ENCODE results near the gene PDE6B.

- TF ChIP-seq, protein P1, sequence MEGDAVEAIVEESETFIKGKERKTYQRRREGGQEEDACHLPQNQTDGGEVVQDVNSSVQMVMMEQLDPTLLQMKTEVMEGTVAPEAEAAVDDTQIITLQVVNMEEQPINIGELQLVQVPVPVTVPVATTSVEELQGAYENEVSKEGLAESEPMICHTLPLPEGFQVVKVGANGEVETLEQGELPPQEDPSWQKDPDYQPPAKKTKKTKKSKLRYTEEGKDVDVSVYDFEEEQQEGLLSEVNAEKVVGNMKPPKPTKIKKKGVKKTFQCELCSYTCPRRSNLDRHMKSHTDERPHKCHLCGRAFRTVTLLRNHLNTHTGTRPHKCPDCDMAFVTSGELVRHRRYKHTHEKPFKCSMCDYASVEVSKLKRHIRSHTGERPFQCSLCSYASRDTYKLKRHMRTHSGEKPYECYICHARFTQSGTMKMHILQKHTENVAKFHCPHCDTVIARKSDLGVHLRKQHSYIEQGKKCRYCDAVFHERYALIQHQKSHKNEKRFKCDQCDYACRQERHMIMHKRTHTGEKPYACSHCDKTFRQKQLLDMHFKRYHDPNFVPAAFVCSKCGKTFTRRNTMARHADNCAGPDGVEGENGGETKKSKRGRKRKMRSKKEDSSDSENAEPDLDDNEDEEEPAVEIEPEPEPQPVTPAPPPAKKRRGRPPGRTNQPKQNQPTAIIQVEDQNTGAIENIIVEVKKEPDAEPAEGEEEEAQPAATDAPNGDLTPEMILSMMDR (IDR thresholded peaks at IDR 0.05; ENCODE audit: low read depth, low read length), result no peak
- TF ChIP-seq EZH2phosphoT487 (IDR thresholded peaks at IDR 0.05; ENCODE audit: low read depth), result no peak
Measured at GRCh38 chr4:629636-629914, 4.2 kb downstream of the PDE6B start.
